Left ventricle myocardium superior (tissue), 1 donor: ENCODE measurements around the gene TPRX1. TPM values are rescaled to one million over a fixed set of nuclear protein-coding genes. Genes with fewer than 3 reads are reported as not detected.
"Not testable (repeated sequence)": the region's sequence is repeated elsewhere in the genome, so short reads cannot be mapped to it uniquely, and the experiment has no call there.

Experiments
- ATAC-seq: fragments of 200-7000 bp; cut with Tn5 transposase; one replicate; pipeline ENCODE4 v1.9.1; 2020; ENCODE audit warnings: mild to moderate bottlenecking, moderate library complexity
- DNase-seq: peaks from one replicate; pipeline ENCODE4 v3.0.0-alpha.2; 2020
- intact Hi-C: fragments of 100-400 bp; cut with micrococcal nuclease; formaldehyde crosslinking; loops from one replicate; pipeline ENCODE4 v1.11.0; 2022
- total RNA-seq: library from RNA; stranded (reverse); fragmentation: NEBNext Ultra II Directional; extraction: Animal tissue kit (Norgen Biotek cat#: 25700); gene quantifications from one replicate; pipeline ENCODE4 v1.2.1, GENCODE V29; 2021
- donor health status: DM: no; HTN: yes; CAD: no; lungs with severe emphysema.

The TPRX1 gene
- total RNA-seq, 1 donor from 2014 or later, result not detected

GRCh38 chr19:47776568-47776967, 27.8 kb downstream of the TPRX1 start:
- intact Hi-C loops, result no loop called here
- DNase-seq (no peak), ATAC-seq (no peak)

DNA sequence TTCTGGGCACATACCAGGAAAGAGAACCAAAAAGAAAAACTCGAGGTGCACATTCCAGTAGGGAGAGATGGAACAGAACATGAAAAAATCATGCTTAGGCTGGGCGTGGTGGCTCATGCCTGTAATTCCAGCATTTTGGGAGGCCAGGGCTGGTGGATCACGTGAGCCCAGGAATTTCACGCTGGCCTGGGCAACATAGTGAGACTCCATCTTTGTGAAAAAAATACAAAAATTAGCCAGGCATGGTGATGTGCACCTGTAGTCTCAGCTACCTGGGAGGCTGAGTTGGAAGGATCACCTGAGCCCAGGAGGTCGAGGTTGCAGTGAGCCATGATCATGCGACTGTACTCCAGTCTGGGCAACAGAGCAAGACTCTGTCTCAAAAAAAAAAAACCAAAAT, 33.1 kb downstream of the TPRX1 start:
- ATAC-seq, DNase-seq, intact Hi-C loops: not testable (repeated sequence)

GRCh38 chr19:47769534-47769933, 34.8 kb downstream of the TPRX1 start:
- intact Hi-C loops, result no loop called here
- DNase-seq, result no peak

DNA sequence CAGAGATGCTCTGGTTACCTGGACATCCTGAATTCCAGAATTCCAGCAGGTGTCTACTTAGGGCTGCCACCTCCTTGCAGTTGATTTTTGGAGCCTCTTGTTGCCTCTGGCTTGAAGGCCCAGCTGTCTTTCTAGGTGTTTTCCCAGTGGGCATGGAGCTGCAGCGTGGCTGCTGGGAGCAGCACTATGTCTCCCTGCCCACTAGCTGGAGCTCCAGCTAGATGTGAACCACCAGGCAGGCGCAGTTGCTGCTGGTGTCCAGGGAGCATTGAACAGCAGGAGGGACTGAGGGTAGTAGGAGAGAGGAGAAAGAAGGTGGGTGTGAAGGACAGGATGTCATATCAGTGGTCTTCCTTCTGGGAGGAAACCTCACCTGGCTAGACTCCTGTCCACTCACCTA, 35.7 kb downstream of the TPRX1 start:
- no peak for ATAC-seq
- no peak for DNase-seq
- intact Hi-C loops, result no loop called here

More at GRCh38 chr19:47769534-47769933, 34.8 kb downstream of the TPRX1 start:
- ATAC-seq, result no peak

- ATAC-seq (no peak), DNase-seq (no peak)
- intact Hi-C loops, result loop anchor here (2.0 kb wide), 1 partner anchor 21 kb away; no protein-coding TSS in a partner anchor
Measured at GRCh38 chr19:47767349-47767748, 37.0 kb downstream of the TPRX1 start.

DNA sequence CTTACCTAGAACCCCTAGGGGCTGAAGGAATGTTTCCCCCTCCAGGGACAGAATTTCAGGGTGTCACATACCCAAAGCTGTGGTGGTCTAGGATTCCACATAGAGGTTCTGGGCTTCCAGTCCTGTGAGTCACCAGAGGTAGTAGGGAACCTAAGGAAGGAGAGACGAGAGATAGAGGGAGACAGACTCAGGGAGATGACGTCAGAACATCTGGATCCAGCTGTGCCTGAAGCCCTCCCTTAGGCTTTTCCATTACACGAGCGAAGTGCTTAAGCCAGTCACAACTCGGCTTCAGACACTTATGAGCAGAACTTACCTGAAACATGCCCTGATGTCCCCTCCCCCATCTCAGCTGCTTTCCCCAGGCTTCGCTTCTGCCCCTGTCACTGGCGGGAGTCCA, 37.7 kb downstream of the TPRX1 start:
- ATAC-seq, result no peak
- intact Hi-C loops, result loop anchor here (2.0 kb wide), 1 partner anchor 22 kb away; no protein-coding TSS in a partner anchor
- DNase-seq, result no peak

GRCh38 chr19:47766359-47766620, 38.1 kb downstream of the TPRX1 start:
- intact Hi-C loops, result loop anchor here (2.0 kb wide), 1 partner anchor 23 kb away; no protein-coding TSS in a partner anchor
- no peak for ATAC-seq

GRCh38 chr19:47765523-47766358, 38.6 kb downstream of the TPRX1 start:
- intact Hi-C loops, result loop anchor here (2.0 kb wide), 1 partner anchor 23 kb away; no protein-coding TSS in a partner anchor
- DNase-seq (peak; percentile 86), ATAC-seq (peak; percentile 74)

More at GRCh38 chr19:47766359-47766620, 38.1 kb downstream of the TPRX1 start:
- no peak for DNase-seq

GRCh38 chr19:47764705-47765104, 39.6 kb downstream of the TPRX1 start:
- intact Hi-C loops, DNase-seq, ATAC-seq: not testable (repeated sequence)

- ATAC-seq (peak; percentile 71), DNase-seq (peak; percentile 50)
- intact Hi-C loops, result no loop called here
Measured at GRCh38 chr19:47762615-47763308, 41.6 kb downstream of the TPRX1 start.

DNA sequence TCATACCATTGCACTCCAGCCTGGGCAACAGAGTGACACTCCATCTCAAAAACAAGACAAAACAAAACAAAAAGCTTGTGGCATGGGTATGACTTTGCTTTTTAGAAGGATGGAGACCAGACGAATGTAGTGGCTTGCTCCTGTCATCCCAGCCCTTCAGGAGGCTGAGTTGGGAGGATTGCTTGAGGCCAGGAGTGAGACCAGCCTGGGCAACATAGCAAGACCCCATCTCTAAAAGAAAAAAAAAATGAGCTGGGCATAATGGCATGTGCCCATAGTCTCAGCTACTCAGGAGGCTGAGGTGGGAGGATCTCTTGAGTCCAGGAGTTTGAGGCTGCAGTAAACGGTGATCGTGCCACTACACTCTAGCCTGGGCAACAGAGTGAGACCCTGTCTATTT, 42.2 kb downstream of the TPRX1 start:
- intact Hi-C loops, result no loop called here
- ATAC-seq, result no peak
- DNase-seq, result no peak

GRCh38 chr19:47761566-47761965, 42.8 kb downstream of the TPRX1 start:
- ATAC-seq, result no peak
- no peak for DNase-seq
- intact Hi-C loops, result no loop called here

- ATAC-seq (no peak), DNase-seq (no peak)
- intact Hi-C loops, result no loop called here
Measured at GRCh38 chr19:47760632-47760999, 43.7 kb downstream of the TPRX1 start.

DNA sequence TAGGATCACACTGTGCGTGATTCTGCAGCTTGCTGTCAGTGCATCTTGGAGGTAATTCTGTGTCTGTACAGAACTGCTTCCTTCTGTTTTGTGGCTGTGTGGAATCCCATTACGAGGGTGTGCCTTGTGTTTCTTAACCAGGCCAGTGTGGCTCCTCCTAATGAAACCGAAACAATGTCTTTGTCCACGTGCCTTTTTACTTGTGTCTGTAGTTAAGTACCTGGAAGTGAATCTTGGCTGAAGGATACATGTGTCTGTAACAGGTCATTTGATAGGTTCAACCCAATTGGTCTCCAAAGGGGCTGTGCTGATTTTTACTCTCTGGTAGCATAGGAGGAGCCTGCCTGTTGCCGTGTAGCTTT, 45.9 kb downstream of the TPRX1 start:
- intact Hi-C loops, result no loop called here
- ATAC-seq (no peak), DNase-seq (no peak)

DNA sequence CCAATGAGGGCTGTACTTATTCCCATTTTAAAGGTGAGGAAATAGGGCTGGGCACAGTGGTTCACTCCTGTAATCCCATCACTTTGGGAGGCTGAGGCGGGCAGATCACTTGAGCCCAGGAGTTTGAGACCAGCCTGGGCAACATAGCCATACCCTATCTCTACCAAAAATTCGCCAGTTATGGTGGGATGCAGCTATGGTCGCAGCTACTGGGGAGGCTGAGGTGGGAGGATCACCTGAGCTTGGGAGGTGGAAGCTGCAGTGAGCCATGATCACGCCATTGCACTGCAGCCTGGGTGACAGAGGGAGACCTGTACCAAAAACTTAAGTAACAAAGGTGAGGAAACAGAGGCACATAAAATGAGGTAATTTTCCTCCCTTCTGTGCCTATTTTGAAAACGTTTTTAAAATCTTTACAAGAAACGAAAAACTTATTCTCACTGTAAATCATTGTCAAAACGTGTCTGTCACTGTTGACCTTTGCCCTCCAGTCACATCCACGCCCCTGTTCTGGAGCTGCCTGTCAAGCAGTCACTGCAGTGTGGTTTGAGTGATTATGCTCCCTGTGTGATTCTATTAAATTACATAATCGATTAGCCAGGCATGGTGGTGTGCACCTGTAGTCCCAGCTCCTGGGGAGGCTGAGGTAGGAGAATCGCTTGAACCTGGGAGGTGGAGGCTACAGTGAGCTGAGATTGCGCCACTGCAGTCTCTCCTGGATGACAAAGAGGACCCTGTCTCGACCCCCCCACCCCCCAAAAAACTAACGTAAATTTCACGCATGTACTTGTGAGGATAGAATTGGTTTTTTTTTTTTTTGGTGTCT, 46.5 kb downstream of the TPRX1 start:
- ATAC-seq, result no peak

GRCh38 chr19:47756953-47757608, 47.3 kb downstream of the TPRX1 start:
- DNase-seq, result no peak
- peak; percentile 34 for ATAC-seq
- intact Hi-C loops, result no loop called here

More for the DNA sequence above, 46.5 kb downstream of the TPRX1 start:
- intact Hi-C loops, result no loop called here
- DNase-seq, result no peak

- intact Hi-C loops, result no loop called here
- no peak for DNase-seq
- ATAC-seq, result no peak
Measured at GRCh38 chr19:47756627-47756929, 47.8 kb downstream of the TPRX1 start.

DNA sequence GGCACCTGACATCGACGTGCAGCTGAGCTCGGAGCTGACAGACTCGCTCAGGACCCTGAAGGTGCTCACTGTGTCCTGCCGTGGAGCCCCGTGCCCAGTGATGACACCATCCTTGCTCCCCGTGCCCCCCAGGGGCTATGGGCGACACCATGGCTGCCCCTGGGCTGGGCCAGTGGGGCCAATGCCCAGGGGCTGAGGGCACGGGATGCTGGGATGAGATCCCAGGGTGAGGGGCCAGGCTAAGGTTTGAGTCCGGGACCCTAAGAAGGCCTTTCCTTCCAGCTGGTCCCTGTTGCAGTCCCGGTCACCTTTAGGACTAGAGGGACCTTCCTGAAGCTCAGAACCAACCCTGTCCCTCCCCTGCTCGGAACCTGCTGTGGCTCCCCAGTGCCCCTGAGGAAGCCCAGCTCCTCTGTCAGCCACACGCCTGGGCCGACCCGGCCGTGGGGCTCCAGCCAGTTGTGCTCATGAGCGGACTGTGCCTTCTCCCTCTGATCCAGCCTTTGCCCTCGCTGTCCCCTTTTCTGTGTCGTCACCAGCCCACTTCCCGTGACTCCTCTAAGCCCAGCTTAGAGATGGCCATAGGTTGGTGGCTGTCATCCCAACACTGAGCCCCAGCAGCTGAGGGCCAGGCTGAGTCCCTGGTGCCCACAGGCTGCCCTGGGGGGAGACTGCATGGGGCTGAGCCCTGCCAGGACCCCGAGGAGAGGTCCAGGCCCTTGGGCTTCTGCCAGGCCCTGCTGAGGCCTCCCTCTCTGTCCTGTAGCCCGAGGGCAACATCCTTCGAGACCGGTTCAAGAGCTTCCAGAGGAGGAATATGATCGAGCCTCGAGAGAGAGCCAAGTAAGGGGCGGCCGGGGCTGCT, 48.4 kb downstream of the TPRX1 start:
- DNase-seq, result no peak
- no peak for ATAC-seq

More for the DNA sequence above, 48.4 kb downstream of the TPRX1 start:
- intact Hi-C loops, result no loop called here
